ENCODE measurements around the gene MSL3B.

- no peak for TF ChIP-seq CTCF (IDR thresholded peaks at IDR 0.05)
- no peak for TF ChIP-seq TCF7L2 (IDR thresholded peaks at IDR 0.05; ENCODE audit: low read depth, low read length)
These were observed 39.4 kb upstream of the MSL3B start for GRCh38 chr2:233907627-233908026.
